Osteocyte (in vitro differentiated cells): Measurements from ENCODE around the gene BRIP1. TPM values are rescaled to one million over a fixed set of nuclear protein-coding genes. Genes with fewer than 3 reads are reported as not detected.

Experiments
- DNase-seq: peaks from one replicate; pipeline ENCODE4 v3.0.0; 2021; ENCODE audit warnings: mixed read lengths; ENCODE audit not compliant: unreplicated experiment; ENCODE audit errors: extremely low spot score
- H3K27ac Mint-ChIP-seq: one replicate; pipeline ENCODE4 v1.8.0; 2021; ENCODE audit warnings: mild to moderate bottlenecking, mixed read lengths; ENCODE audit not compliant: unreplicated experiment
- H3K27me3 Mint-ChIP-seq: one replicate; pipeline ENCODE4 v1.8.0; 2021; ENCODE audit warnings: mixed read lengths; ENCODE audit not compliant: unreplicated experiment
- H3K36me3 Mint-ChIP-seq: one replicate; pipeline ENCODE4 v1.8.0; 2021; ENCODE audit warnings: mixed read lengths; ENCODE audit not compliant: unreplicated experiment
- H3K4me1 Mint-ChIP-seq: one replicate; pipeline ENCODE4 v1.8.0; 2021; ENCODE audit warnings: mixed read lengths; ENCODE audit not compliant: unreplicated experiment
- H3K4me3 Mint-ChIP-seq: one replicate; pipeline ENCODE4 v1.8.0; 2021; ENCODE audit warnings: mild to moderate bottlenecking, moderate library complexity, mixed read lengths; ENCODE audit not compliant: unreplicated experiment
- H3K9me3 Mint-ChIP-seq: one replicate; pipeline ENCODE4 v1.8.0; 2021; ENCODE audit warnings: mixed read lengths; ENCODE audit not compliant: unreplicated experiment
- CTCF ChIP-seq: fragments of 200-600 bp; sonication (generic); IDR thresholded peaks from 2 replicates; pipeline ENCODE4 v1.5.0; 2021; ENCODE audit warnings: antibody characterized with exemption, mild to moderate bottlenecking, moderate library complexity
- total RNA-seq: library from RNA; stranded (reverse); gene quantifications from 2 replicates; pipeline ENCODE4 v1.2.1, GENCODE V29; 2021

Gene BRIP1
- total RNA-seq, 1 donor from 2014 or later, result 4.6 TPM

GRCh38 chr17:61805399-61805798 is 57.9 kb downstream of the BRIP1 start:
- H3K36me3 Mint-ChIP-seq, result no peaks in the 10 kb centered on the region
- no peaks in the 10 kb centered on the region for H3K27me3 Mint-ChIP-seq
- no peak for DNase-seq
- H3K27ac Mint-ChIP-seq, result peak overlapping the region; percentile 69
- no peak overlapping the region for H3K4me3 Mint-ChIP-seq
- no peaks in the 10 kb centered on the region for H3K9me3 Mint-ChIP-seq
- no peak for TF ChIP-seq CTCF
- peaks cover 24% of the 10 kb centered on the region for H3K4me1 Mint-ChIP-seq

DNA sequence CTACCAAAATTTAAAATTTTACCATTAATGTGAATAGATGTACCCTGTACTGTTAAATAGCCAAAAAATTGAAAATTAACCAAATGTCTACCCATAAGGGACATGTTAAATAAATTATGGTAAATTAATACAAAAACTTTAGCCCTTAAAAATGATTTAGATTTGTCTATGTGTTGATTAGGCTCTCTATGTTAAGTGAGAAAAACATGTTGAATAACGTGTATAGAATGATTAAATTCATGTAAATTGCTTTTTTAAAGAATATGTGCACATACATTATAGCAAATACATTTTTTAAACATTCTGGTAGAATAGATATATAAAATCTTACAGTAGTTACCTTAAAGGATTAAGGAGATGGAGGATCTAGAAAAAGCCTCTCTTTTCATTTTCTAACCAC is 59.5 kb downstream of the BRIP1 start:
- Mint-ChIP-seq H3K36me3 (no peaks in the 10 kb centered on the region), H3K27me3 (no peaks in the 10 kb centered on the region), H3K4me3 (no peak overlapping the region), H3K27ac (no peak overlapping the region), H3K4me1 (peaks cover 14% of the 10 kb centered on the region), H3K9me3 (no peaks in the 10 kb centered on the region)
- no peak for DNase-seq
- TF ChIP-seq CTCF, result no peak

- no peaks in the 10 kb centered on the region for H3K9me3 Mint-ChIP-seq
- no peaks in the 10 kb centered on the region for H3K36me3 Mint-ChIP-seq
- H3K27ac Mint-ChIP-seq, result no peak overlapping the region
- no peak for DNase-seq
- no peak overlapping the region for H3K4me3 Mint-ChIP-seq
- H3K27me3 Mint-ChIP-seq, result no peaks in the 10 kb centered on the region
- TF ChIP-seq CTCF, result no peak
- peaks cover 14% of the 10 kb centered on the region for H3K4me1 Mint-ChIP-seq
Measured at GRCh38 chr17:61803216-61803615, 60.1 kb downstream of the BRIP1 start.

- Mint-ChIP-seq H3K27me3 (no peaks in the 10 kb centered on the region), H3K4me3 (no peak overlapping the region), H3K4me1 (peaks cover under 1% of the 10 kb centered on the region), H3K27ac (no peak overlapping the region), H3K36me3 (peaks cover 16% of the 10 kb centered on the region), H3K9me3 (peaks cover 5% of the 10 kb centered on the region)
- TF ChIP-seq CTCF, result no peak
- DNase-seq, result no peak
Measured at GRCh38 chr17:61799812-61800484, 63.4 kb downstream of the BRIP1 start.

GRCh38 chr17:61797283-61797682 is 66.0 kb downstream of the BRIP1 start:
- no peak for DNase-seq

More at GRCh38 chr17:61797283-61797682, 66.0 kb downstream of the BRIP1 start:
- no peak overlapping the region for H3K27ac Mint-ChIP-seq
- H3K9me3 Mint-ChIP-seq, result peaks cover 5% of the 10 kb centered on the region
- no peak overlapping the region for H3K4me3 Mint-ChIP-seq
- TF ChIP-seq CTCF, result no peak
- peaks cover 16% of the 10 kb centered on the region for H3K36me3 Mint-ChIP-seq
- H3K27me3 Mint-ChIP-seq, result no peaks in the 10 kb centered on the region
- no peaks in the 10 kb centered on the region for H3K4me1 Mint-ChIP-seq
